Panc1 (cell line): Measurements from ENCODE around the gene AGPS.

Experiments used
- POLR2AphosphoS5 ChIP-seq: IDR thresholded peaks from 2 replicates; pipeline ENCODE4 v1.6.1; 2012; ENCODE audit warnings: mild to moderate bottlenecking, low read depth, low read length, moderate library complexity
- TF ChIP-seq, protein P1 (sequence below): fragments of 450-650 bp; IDR thresholded peaks from 2 replicates; pipeline ENCODE4 v1.5.1; 2017; ENCODE audit warnings: mild to moderate bottlenecking
- TF ChIP-seq, protein P2 (sequence below), 2 experiments: IDR thresholded peaks; 2 replicates each; pipeline ENCODE4 v1.6.1; 2011 to 2012; ENCODE audit warnings: low read depth in 2 of 2, control low read depth in 1 of 2, low read length in 1 of 2, mild to moderate bottlenecking in 1 of 2, moderate library complexity in 1 of 2; ENCODE audit not compliant: insufficient read depth in 1 of 2

DNA sequence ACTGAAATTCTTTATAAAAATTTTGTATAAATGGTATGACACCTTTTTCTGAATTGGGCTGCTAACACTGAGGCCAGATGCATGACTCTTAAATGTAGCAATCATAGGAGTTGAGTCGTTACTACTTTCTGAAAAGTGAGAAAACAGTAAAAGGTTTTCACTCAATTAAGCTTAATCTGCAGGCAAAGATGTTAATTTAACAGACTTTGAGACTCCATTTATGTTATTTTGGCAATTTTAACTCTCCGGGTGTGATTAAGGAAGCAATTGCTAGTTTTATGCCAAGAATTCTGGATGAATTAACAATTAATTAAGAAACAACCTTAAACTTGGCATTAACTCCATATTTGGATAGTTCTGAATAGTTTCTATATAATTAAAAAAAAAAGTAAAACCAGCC is 104.3 kb downstream of the AGPS start:
- TF ChIP-seq, protein P1, sequence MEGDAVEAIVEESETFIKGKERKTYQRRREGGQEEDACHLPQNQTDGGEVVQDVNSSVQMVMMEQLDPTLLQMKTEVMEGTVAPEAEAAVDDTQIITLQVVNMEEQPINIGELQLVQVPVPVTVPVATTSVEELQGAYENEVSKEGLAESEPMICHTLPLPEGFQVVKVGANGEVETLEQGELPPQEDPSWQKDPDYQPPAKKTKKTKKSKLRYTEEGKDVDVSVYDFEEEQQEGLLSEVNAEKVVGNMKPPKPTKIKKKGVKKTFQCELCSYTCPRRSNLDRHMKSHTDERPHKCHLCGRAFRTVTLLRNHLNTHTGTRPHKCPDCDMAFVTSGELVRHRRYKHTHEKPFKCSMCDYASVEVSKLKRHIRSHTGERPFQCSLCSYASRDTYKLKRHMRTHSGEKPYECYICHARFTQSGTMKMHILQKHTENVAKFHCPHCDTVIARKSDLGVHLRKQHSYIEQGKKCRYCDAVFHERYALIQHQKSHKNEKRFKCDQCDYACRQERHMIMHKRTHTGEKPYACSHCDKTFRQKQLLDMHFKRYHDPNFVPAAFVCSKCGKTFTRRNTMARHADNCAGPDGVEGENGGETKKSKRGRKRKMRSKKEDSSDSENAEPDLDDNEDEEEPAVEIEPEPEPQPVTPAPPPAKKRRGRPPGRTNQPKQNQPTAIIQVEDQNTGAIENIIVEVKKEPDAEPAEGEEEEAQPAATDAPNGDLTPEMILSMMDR = no peak
- no peak for TF ChIP-seq POLR2AphosphoS5
- TF ChIP-seq, protein P2, sequence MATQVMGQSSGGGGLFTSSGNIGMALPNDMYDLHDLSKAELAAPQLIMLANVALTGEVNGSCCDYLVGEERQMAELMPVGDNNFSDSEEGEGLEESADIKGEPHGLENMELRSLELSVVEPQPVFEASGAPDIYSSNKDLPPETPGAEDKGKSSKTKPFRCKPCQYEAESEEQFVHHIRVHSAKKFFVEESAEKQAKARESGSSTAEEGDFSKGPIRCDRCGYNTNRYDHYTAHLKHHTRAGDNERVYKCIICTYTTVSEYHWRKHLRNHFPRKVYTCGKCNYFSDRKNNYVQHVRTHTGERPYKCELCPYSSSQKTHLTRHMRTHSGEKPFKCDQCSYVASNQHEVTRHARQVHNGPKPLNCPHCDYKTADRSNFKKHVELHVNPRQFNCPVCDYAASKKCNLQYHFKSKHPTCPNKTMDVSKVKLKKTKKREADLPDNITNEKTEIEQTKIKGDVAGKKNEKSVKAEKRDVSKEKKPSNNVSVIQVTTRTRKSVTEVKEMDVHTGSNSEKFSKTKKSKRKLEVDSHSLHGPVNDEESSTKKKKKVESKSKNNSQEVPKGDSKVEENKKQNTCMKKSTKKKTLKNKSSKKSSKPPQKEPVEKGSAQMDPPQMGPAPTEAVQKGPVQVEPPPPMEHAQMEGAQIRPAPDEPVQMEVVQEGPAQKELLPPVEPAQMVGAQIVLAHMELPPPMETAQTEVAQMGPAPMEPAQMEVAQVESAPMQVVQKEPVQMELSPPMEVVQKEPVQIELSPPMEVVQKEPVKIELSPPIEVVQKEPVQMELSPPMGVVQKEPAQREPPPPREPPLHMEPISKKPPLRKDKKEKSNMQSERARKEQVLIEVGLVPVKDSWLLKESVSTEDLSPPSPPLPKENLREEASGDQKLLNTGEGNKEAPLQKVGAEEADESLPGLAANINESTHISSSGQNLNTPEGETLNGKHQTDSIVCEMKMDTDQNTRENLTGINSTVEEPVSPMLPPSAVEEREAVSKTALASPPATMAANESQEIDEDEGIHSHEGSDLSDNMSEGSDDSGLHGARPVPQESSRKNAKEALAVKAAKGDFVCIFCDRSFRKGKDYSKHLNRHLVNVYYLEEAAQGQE (IDR thresholded peaks at IDR 0.05; ENCODE audit: insufficient read depth in 1 of 2, low read depth in 2 of 2, low read length in 1 of 2) = no peak
